ENCODE data around the gene CBARP. TPM values are rescaled to one million over a fixed set of nuclear protein-coding genes. Genes with fewer than 3 reads are reported as not detected.

The CBARP gene
- polyA plus RNA-seq (2013) = 0.20 TPM

- H3K27me3 ChIP-seq (replicated peaks in 2 of 5; ENCODE audit: control insufficient read depth in 4 of 5, insufficient read depth in 5 of 5, low read length in 4 of 5) = peaks cover 0 to 34% (median 2%) of the 10 kb centered on the region in 5 experiments
- no peak within 1 kb of the TSS for H3K27ac ChIP-seq (ENCODE audit: insufficient read depth in 1 of 2, low read depth in 1 of 2, low read length in 2 of 2, poor library complexity in 1 of 2, severe bottlenecking in 2 of 2)
- H3K36me3 ChIP-seq (ENCODE audit: control insufficient read depth in 4 of 4, insufficient read depth in 4 of 4, low read length in 3 of 4) = no peaks in the 10 kb centered on the region
- no peak for DNase-seq
- CTCF ChIA-PET = interaction anchor here (0.6 to 2.1 kb wide), 4 partner anchors 16 to 177 kb away, joined by 3 to 10 read pairs (median 6); no protein-coding TSS in a partner anchor
- H3K4me1 ChIP-seq (ENCODE audit: control extremely low read depth in 1 of 4, control insufficient read depth in 4 of 4, insufficient read depth in 4 of 4, low read length in 3 of 4) = peaks cover 0 to 48% (median 46%) of the 10 kb centered on the region in 4 experiments
- H3K9me3 ChIP-seq (ENCODE audit: control extremely low read depth in 1 of 5, control insufficient read depth in 4 of 5, insufficient read depth in 2 of 5, low read depth in 1 of 5, low read length in 4 of 5) = no peaks in the 10 kb centered on the region
- WGBS (ENCODE audit: insufficient coverage) = under 1% methylated on average over 53 of the region's 87 CpGs
- peak within 1 kb of the TSS; percentile 4 to 70 (median 61) for H3K4me3 ChIP-seq (ENCODE audit: control insufficient read depth in 1 of 7, extremely low read depth in 1 of 7, insufficient read depth in 4 of 7, low read depth in 2 of 7, low read length in 6 of 7)
- POLR2A ChIA-PET = interaction anchor here (1.1 kb wide), 1 partner anchor 125 kb away, joined by 3 read pairs; no protein-coding TSS in a partner anchor
Measured at GRCh38 chr19:1237754-1238368, at the start of gene CBARP. Gene CBARP (minus strand): TSS chr19:1238005. CDS start chr19:1236100, 1,905 bp downstream.

GRCh38 chr19:1286487-1287353 is 48.9 kb upstream of the CBARP start:
- WGBS (ENCODE audit: insufficient coverage) = 39% methylated on average over 30 of the region's 38 CpGs
- ChIA-PET POLR2A (no interaction called here), CTCF (interaction anchor here (1.2 kb wide), 2 partner anchors 29 to 86 kb away, joined by 3 read pairs; no protein-coding TSS in a partner anchor)
- no peaks in the 10 kb centered on the region for H3K9me3 ChIP-seq (ENCODE audit: control extremely low read depth in 1 of 5, control insufficient read depth in 4 of 5, insufficient read depth in 2 of 5, low read depth in 1 of 5, low read length in 4 of 5)
- H3K27me3 ChIP-seq (replicated peaks in 2 of 5; ENCODE audit: control insufficient read depth in 4 of 5, insufficient read depth in 5 of 5, low read length in 4 of 5) = peaks cover 0 to 83% (median 31%) of the 10 kb centered on the region in 5 experiments
- H3K4me1 ChIP-seq (ENCODE audit: control extremely low read depth in 1 of 4, control insufficient read depth in 4 of 4, insufficient read depth in 4 of 4, low read length in 3 of 4) = peaks cover 0 to 10% (median 7%) of the 10 kb centered on the region in 4 experiments
- DNase-seq = no peak
- H3K4me3 ChIP-seq (ENCODE audit: control insufficient read depth in 1 of 7, extremely low read depth in 1 of 7, insufficient read depth in 4 of 7, low read depth in 2 of 7, low read length in 6 of 7) = peak overlapping the region in 1 of 7 experiments; percentile 19
- no peak overlapping the region for H3K27ac ChIP-seq (ENCODE audit: insufficient read depth in 1 of 2, low read depth in 1 of 2, low read length in 2 of 2, poor library complexity in 1 of 2, severe bottlenecking in 2 of 2)
- H3K36me3 ChIP-seq (ENCODE audit: control insufficient read depth in 4 of 4, insufficient read depth in 4 of 4, low read length in 3 of 4) = no peaks in the 10 kb centered on the region

- H3K9me3 ChIP-seq (ENCODE audit: control extremely low read depth in 1 of 5, control insufficient read depth in 4 of 5, insufficient read depth in 2 of 5, low read depth in 1 of 5, low read length in 4 of 5) = no peaks in the 10 kb centered on the region
- under 1% methylated on average over 54 of the region's 113 CpGs for WGBS (ENCODE audit: insufficient coverage)
- peak within 1 kb of the TSS in 3 of 7 experiments; percentile 19 to 33 (median 20) for H3K4me3 ChIP-seq (ENCODE audit: control insufficient read depth in 1 of 7, extremely low read depth in 1 of 7, insufficient read depth in 4 of 7, low read depth in 2 of 7, low read length in 6 of 7)
- no peak for DNase-seq
- ChIA-PET CTCF (interaction anchor here (1.2 kb wide), 1 partner anchor 30 kb away, joined by 3 read pairs; no protein-coding TSS in a partner anchor), POLR2A (no interaction called here)
- no peak within 1 kb of the TSS for H3K27ac ChIP-seq (ENCODE audit: insufficient read depth in 1 of 2, low read depth in 1 of 2, low read length in 2 of 2, poor library complexity in 1 of 2, severe bottlenecking in 2 of 2)
- no peaks in the 10 kb centered on the region for H3K36me3 ChIP-seq (ENCODE audit: control insufficient read depth in 4 of 4, insufficient read depth in 4 of 4, low read length in 3 of 4)
- H3K4me1 ChIP-seq (ENCODE audit: control extremely low read depth in 1 of 4, control insufficient read depth in 4 of 4, insufficient read depth in 4 of 4, low read length in 3 of 4) = peaks cover 0 to 10% (median 7%) of the 10 kb centered on the region in 4 experiments
- peaks cover 0 to 77% (median 31%) of the 10 kb centered on the region in 5 experiments for H3K27me3 ChIP-seq (replicated peaks in 2 of 5; ENCODE audit: control insufficient read depth in 4 of 5, insufficient read depth in 5 of 5, low read length in 4 of 5)
Measured at GRCh38 chr19:1285737-1286360, 48.0 kb upstream of the CBARP start, which contains the start of gene EFNA2. Gene EFNA2 (plus strand): TSS chr19:1285873. CDS start chr19:1286169, 296 bp downstream.

GRCh38 chr19:1284979-1285736 is 47.4 kb upstream of the CBARP start:
- ChIA-PET POLR2A (interaction anchor here (0.6 kb wide), 1 partner anchor 259 kb away, joined by 3 read pairs; no protein-coding TSS in a partner anchor), CTCF (interaction anchor here (0.8 kb wide), 1 partner anchor 23 kb away, joined by 3 read pairs; no protein-coding TSS in a partner anchor)
- H3K27ac ChIP-seq (ENCODE audit: insufficient read depth in 1 of 2, low read depth in 1 of 2, low read length in 2 of 2, poor library complexity in 1 of 2, severe bottlenecking in 2 of 2) = no peak overlapping the region
- no peaks in the 10 kb centered on the region for H3K9me3 ChIP-seq (ENCODE audit: control extremely low read depth in 1 of 5, control insufficient read depth in 4 of 5, insufficient read depth in 2 of 5, low read depth in 1 of 5, low read length in 4 of 5)
- WGBS (ENCODE audit: insufficient coverage) = 26% methylated on average over 31 of the region's 51 CpGs
- DNase-seq = no peak
- H3K27me3 ChIP-seq (replicated peaks in 2 of 5; ENCODE audit: control insufficient read depth in 4 of 5, insufficient read depth in 5 of 5, low read length in 4 of 5) = peaks cover 0 to 70% (median 31%) of the 10 kb centered on the region in 5 experiments
- H3K4me1 ChIP-seq (ENCODE audit: control extremely low read depth in 1 of 4, control insufficient read depth in 4 of 4, insufficient read depth in 4 of 4, low read length in 3 of 4) = peaks cover 0 to 10% (median 7%) of the 10 kb centered on the region in 4 experiments
- H3K36me3 ChIP-seq (ENCODE audit: control insufficient read depth in 4 of 4, insufficient read depth in 4 of 4, low read length in 3 of 4) = peaks cover 0 to 2% (median 0%) of the 10 kb centered on the region in 4 experiments
- no peak overlapping the region for H3K4me3 ChIP-seq (ENCODE audit: control insufficient read depth in 1 of 7, extremely low read depth in 1 of 7, insufficient read depth in 4 of 7, low read depth in 2 of 7, low read length in 6 of 7)

GRCh38 chr19:1284293-1284978 is 46.6 kb upstream of the CBARP start:
- Histone ChIP-seq H3K27me3 (replicated peaks in 2 of 5; ENCODE audit: control insufficient read depth in 4 of 5, insufficient read depth in 5 of 5, low read length in 4 of 5) (peaks cover 0 to 63% (median 31%) of the 10 kb centered on the region in 5 experiments), H3K36me3 (ENCODE audit: control insufficient read depth in 4 of 4, insufficient read depth in 4 of 4, low read length in 3 of 4) (peaks cover 0 to 8% (median under 1%) of the 10 kb centered on the region in 4 experiments), H3K4me1 (ENCODE audit: control extremely low read depth in 1 of 4, control insufficient read depth in 4 of 4, insufficient read depth in 4 of 4, low read length in 3 of 4) (peaks cover 0 to 10% (median 7%) of the 10 kb centered on the region in 4 experiments), H3K27ac (ENCODE audit: insufficient read depth in 1 of 2, low read depth in 1 of 2, low read length in 2 of 2, poor library complexity in 1 of 2, severe bottlenecking in 2 of 2) (no peak overlapping the region), H3K9me3 (ENCODE audit: control extremely low read depth in 1 of 5, control insufficient read depth in 4 of 5, insufficient read depth in 2 of 5, low read depth in 1 of 5, low read length in 4 of 5) (no peaks in the 10 kb centered on the region), H3K4me3 (ENCODE audit: control insufficient read depth in 1 of 7, extremely low read depth in 1 of 7, insufficient read depth in 4 of 7, low read depth in 2 of 7, low read length in 6 of 7) (no peak overlapping the region)
- DNase-seq = no peak
- ChIA-PET CTCF (interaction anchor here (0.8 to 1.0 kb wide), 2 partner anchors 23 to 87 kb away, joined by 3 read pairs; no protein-coding TSS in a partner anchor), POLR2A (interaction anchor here (0.6 kb wide), 1 partner anchor 260 kb away, joined by 3 read pairs; no protein-coding TSS in a partner anchor)
- 81% methylated on average over 19 of the region's 20 CpGs for WGBS (ENCODE audit: insufficient coverage)

All from common myeloid progenitor, CD34-positive (primary cell).